Smooth muscle cell of bladder (primary cell): ENCODE data around the gene THAP2. TPM values are rescaled to one million over a fixed set of nuclear protein-coding genes. Genes with fewer than 3 reads are reported as not detected.

Experiments
- total RNA-seq: library from RNA; depleted of rRNA; stranded (reverse); fragments of >200 nt; gene quantifications from 2 replicates; pipeline ENCODE4 v1.2.3, GENCODE V29; 2014

Gene THAP2
- 2.3 and 4.3 TPM in 2 replicates for total RNA-seq

DNA sequence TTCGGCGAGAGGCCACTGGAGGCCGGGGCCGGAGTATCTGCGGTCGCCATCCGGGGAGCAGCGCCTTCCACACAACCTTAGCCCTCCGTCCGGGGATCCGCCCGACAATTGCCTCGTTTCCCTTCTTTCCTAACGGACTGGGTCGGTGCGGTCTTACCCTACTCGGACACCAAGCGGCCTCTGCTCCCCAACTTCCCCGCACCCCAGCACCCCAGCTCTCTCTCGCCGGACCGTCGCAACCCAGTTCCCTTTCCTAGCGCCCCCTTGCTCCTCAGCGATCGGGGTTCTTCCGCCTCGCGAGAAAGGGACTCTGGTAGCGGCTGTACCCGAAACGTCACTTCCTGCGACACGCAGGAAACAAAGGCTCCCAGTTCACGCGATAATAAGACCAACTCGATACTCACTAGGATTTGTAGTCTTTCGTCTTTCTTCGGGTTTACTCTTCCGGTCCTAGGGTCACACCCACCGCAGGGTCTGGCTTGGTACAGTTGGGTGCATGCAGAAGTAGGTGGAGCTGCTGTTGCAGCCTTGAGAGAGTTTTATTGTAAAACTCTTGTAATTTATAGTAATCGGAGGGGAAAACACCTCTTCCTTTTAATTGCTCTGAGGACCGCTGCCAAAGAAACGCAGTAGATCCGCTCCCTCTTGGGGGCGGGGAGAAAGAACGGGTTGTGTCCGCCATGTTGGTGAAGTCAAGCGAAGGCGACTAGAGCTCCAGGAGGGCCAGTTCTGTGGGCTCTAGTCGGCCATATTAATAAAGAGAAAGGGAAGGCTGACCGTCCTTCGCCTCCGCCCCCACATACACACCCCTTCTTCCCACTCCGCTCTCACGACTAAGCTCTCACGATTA, at the start of gene THAP2, which contains the start of gene ZFC3H1:
Gene THAP2, plus strand, starts transcription at position 741 of the 850 bp plus-strand sequence. CDS start 209 bp downstream, outside the sequence.
Gene ZFC3H1, minus strand, starts transcription at position 288 of the 850 bp plus-strand sequence. Its CDS starts 238 bp downstream, at position 50.

DNA sequence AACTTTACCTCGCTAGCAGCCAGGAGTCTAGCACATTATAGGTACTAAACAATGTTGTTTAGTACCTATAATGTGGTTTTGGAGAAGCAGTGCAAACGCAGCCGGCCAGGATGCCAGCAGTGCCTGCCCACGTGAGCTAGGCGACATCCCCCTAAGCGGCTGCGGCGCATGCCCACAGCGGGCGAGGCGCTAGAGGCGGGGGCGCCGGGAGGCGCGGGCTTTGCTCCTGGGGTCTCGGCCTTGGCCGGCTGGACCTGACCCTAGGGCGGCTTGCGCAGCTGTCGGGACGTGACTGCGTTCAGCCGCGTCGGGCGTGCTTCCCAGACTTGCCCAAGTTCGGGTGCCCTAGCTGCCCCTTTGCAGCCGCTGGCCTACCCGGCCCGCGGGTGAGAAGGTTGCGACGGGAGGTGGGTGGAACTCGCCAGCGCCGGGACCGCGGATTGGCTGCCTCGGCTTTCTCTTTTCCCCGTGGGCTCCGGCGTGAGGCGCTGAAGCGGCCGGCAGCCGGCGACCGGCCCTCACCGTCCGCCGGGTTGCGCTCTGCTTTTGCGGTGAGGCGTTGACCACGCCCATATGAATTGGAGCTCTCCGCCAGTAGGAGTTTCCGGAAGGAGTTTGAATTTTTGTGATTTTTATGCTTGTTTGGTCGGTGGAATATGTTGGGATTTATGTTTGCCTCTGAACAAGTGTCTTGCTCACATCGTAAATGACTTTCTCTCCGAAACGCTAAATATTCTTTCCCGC, 22.0 kb downstream of the THAP2 start, which contains the start of gene TMEM19:
Gene TMEM19, plus strand, starts transcription at position 169 of the 744 bp plus-strand sequence. CDS start 599 bp downstream, outside the sequence.

Other genes starting within 250 kb of the THAP2 start
- not detected in 2 replicates for gene LGR5, start 224.5 kb upstream of the THAP2 start, total RNA-seq
- 18.3 and 21.1 TPM in 2 replicates for gene ZFC3H1, start 453 bp upstream of the THAP2 start, total RNA-seq
- 22.5 and 31.3 TPM in 2 replicates for gene TMEM19, start 21.8 kb downstream of the THAP2 start, total RNA-seq
- 14.2 and 39.5 TPM in 2 replicates for gene RAB21, start 90.6 kb downstream of the THAP2 start, total RNA-seq
- gene TBC1D15, start 175.5 kb downstream of the THAP2 start, total RNA-seq, result 16.2 and 23.2 TPM in 2 replicates